Measurements from ENCODE around the gene HRAS. TPM values are rescaled to one million over a fixed set of nuclear protein-coding genes. Genes with fewer than 3 reads are reported as not detected.

Gene HRAS
- polyA plus RNA-seq, 10 donors, result 84.1 to 114 (median 101) TPM

GRCh38 chr11:568306-569157 lies 33.2 kb upstream of the HRAS start:
- DNase-seq, result peak; percentile 94 to 97 (median 96)

GRCh38 chr11:567629-568292 lies 32.4 kb upstream of the HRAS start:
- no peak for DNase-seq

GRCh38 chr11:567011-567628 lies 31.7 kb upstream of the HRAS start:
- peak in 1 of 3 donors; percentile 38 for DNase-seq

GRCh38 chr11:565921-566509 lies 30.6 kb upstream of the HRAS start:
- DNase-seq, result peak in 1 of 3 donors; percentile 19

- DNase-seq, result no peak
Observed at GRCh38 chr11:563812-564578, 28.6 kb upstream of the HRAS start.

- DNase-seq, result no peak
Observed at GRCh38 chr11:563066-563811, 27.9 kb upstream of the HRAS start.

- no peak for DNase-seq
Observed at GRCh38 chr11:562046-562645, 26.8 kb upstream of the HRAS start.

- no peak for DNase-seq
Observed at GRCh38 chr11:561148-562003, 26.0 kb upstream of the HRAS start.

- peak; percentile 77 to 88 (median 85) for DNase-seq
Observed at GRCh38 chr11:560305-561147, 25.1 kb upstream of the HRAS start, which contains the start of the genes LMNTD2 and RASSF7. Gene LMNTD2 (minus strand): TSS chr11:560738. CDS start chr11:560716, 22 bp downstream. Gene RASSF7 (plus strand): TSS chr11:560970. CDS start chr11:561769, 799 bp downstream.

GRCh38 chr11:559712-560304 lies 24.4 kb upstream of the HRAS start:
- DNase-seq, result no peak

GRCh38 chr11:559020-559620 lies 23.7 kb upstream of the HRAS start:
- no peak for DNase-seq

- DNase-seq, result no peak
Observed at GRCh38 chr11:558503-558902, 23.1 kb upstream of the HRAS start.

GRCh38 chr11:557328-558132 lies 22.2 kb upstream of the HRAS start:
- no peak for DNase-seq

- no peak for DNase-seq
Observed at GRCh38 chr11:556662-557256, 21.4 kb upstream of the HRAS start.

- DNase-seq, result no peak
Observed at GRCh38 chr11:555780-556661, 20.6 kb upstream of the HRAS start.

All from muscle of back (tissue), 11 donors.